Activated CD8-positive, alpha-beta T cell treated with anti-CD3 and anti-CD28 coated beads for 36 hours (primary cell): ENCODE results near the gene DPH6. TPM values are rescaled to one million over a fixed set of nuclear protein-coding genes. Genes with fewer than 3 reads are reported as not detected.
"Not testable (repeated sequence)": the region's sequence is repeated elsewhere in the genome, so short reads cannot be mapped to it uniquely, and the experiment has no call there.

Experiments used
- ATAC-seq: fragments of 200-7000 bp; cut with Tn5 transposase; one replicate; pipeline ENCODE4 v1.10.0; 2021; ENCODE audit warnings: mild to moderate bottlenecking, moderate library complexity
- CTCF ChIA-PET: fragments of 350-600 bp; sonication (Branson Sonifier 250); formaldehyde crosslinking; loops from one replicate; lab custom pipeline; 2021; ENCODE audit warnings: antibody characterized with exemption; lab: Charles Lee
- POLR2A ChIA-PET: fragments of 350-600 bp; sonication (Branson Sonifier 250); formaldehyde crosslinking; loops from one replicate; lab custom pipeline; 2021; ENCODE audit warnings: antibody characterized with exemption; lab: Charles Lee
- DNase-seq: peaks from one replicate; pipeline ENCODE4 v3.0.0-alpha.2; 2020
- H3K27ac Mint-ChIP-seq: one replicate; pipeline ENCODE4 v1.8.0; 2021; ENCODE audit warnings: mild to moderate bottlenecking, mixed read lengths
- H3K27me3 Mint-ChIP-seq: one replicate; pipeline ENCODE4 v1.8.0; 2021; ENCODE audit warnings: mixed read lengths
- H3K36me3 Mint-ChIP-seq: one replicate; pipeline ENCODE4 v1.8.0; 2021; ENCODE audit warnings: low read depth, mixed read lengths
- H3K4me1 Mint-ChIP-seq: one replicate; pipeline ENCODE4 v1.8.0; 2021; ENCODE audit warnings: low read depth, mixed read lengths
- H3K4me3 Mint-ChIP-seq: one replicate; pipeline ENCODE4 v1.8.0; 2021; ENCODE audit warnings: mild to moderate bottlenecking, moderate library complexity, mixed read lengths
- H3K9me3 Mint-ChIP-seq: one replicate; pipeline ENCODE4 v1.8.0; 2021; ENCODE audit warnings: mixed read lengths
- CTCF ChIP-seq: fragments of 200-600 bp; IDR thresholded peaks from one replicate; pipeline ENCODE4 v1.8.0; 2022; ENCODE audit warnings: antibody characterized with exemption, mild to moderate bottlenecking
- intact Hi-C: fragments of 100-400 bp; cut with micrococcal nuclease; formaldehyde crosslinking; loops from one replicate; pipeline ENCODE4 v1.10.0; 2022
- total RNA-seq, 2 experiments: library from RNA; stranded (reverse); gene quantifications; one replicate each; pipeline ENCODE4 v1.2.3, GENCODE V29; 2021

Gene DPH6
- 10 to 100 TPM; 12.0 to 12.9 TPM for total RNA-seq

GRCh38 chr15:35545824-35546510 lies at the start of gene DPH6:
Gene DPH6 (minus strand): TSS chr15:35546165. CDS start chr15:35546141, 24 bp downstream.
- ChIA-PET POLR2A (interaction anchor here (0.5 to 0.6 kb wide), 2 partner anchors 40 to 1046 kb away, joined by 3 read pairs; no protein-coding TSS in a partner anchor), CTCF (no interaction called here)
- Mint-ChIP-seq H3K4me3 (peak within 1 kb of the TSS; percentile 90), H3K4me1 (peaks cover 16% of the 10 kb centered on the region), H3K36me3 (peaks cover 4% of the 10 kb centered on the region), H3K27me3 (no peaks in the 10 kb centered on the region), H3K27ac (peak within 1 kb of the TSS; percentile 98), H3K9me3 (no peaks in the 10 kb centered on the region)
- intact Hi-C loops: no loop called here
- peak; percentile 91 for ATAC-seq
- peak; percentile 87 for DNase-seq
- no peak for TF ChIP-seq CTCF

- no peak overlapping the region for H3K27ac Mint-ChIP-seq
- ATAC-seq: no peak
- DNase-seq: no peak
- H3K4me1 Mint-ChIP-seq: no peaks in the 10 kb centered on the region
- TF ChIP-seq CTCF: no peak
- peaks cover 4% of the 10 kb centered on the region for H3K9me3 Mint-ChIP-seq
- CTCF ChIA-PET: no interaction called here
- POLR2A ChIA-PET: no interaction called here
- H3K4me3 Mint-ChIP-seq: no peak overlapping the region
- intact Hi-C loops: no loop called here
- peaks cover 3% of the 10 kb centered on the region for H3K36me3 Mint-ChIP-seq
- H3K27me3 Mint-ChIP-seq: peaks cover 5% of the 10 kb centered on the region
Observed at GRCh38 chr15:35595656-35596055, 49.7 kb upstream of the DPH6 start.

GRCh38 chr15:35591987-35592386 lies 46.0 kb upstream of the DPH6 start:
- H3K9me3 Mint-ChIP-seq, ATAC-seq, DNase-seq, intact Hi-C loops, H3K4me1 Mint-ChIP-seq, POLR2A ChIA-PET, H3K27ac Mint-ChIP-seq, H3K4me3 Mint-ChIP-seq, CTCF ChIA-PET, H3K27me3 Mint-ChIP-seq, H3K36me3 Mint-ChIP-seq: not testable (repeated sequence)

GRCh38 chr15:35583863-35584528 lies 38.0 kb upstream of the DPH6 start:
- no peaks in the 10 kb centered on the region for H3K36me3 Mint-ChIP-seq

GRCh38 chr15:35580606-35581005 lies 34.6 kb upstream of the DPH6 start:
- POLR2A ChIA-PET: no interaction called here
- Mint-ChIP-seq H3K27me3 (peaks cover 15% of the 10 kb centered on the region), H3K36me3 (no peaks in the 10 kb centered on the region), H3K4me1 (no peaks in the 10 kb centered on the region), H3K4me3 (no peak overlapping the region), H3K9me3 (no peaks in the 10 kb centered on the region), H3K27ac (no peak overlapping the region)
- no peak for TF ChIP-seq CTCF
- CTCF ChIA-PET: no interaction called here
- DNase-seq: no peak
- intact Hi-C loops: no loop called here
- no peak for ATAC-seq

More at GRCh38 chr15:35583863-35584528, 38.0 kb upstream of the DPH6 start:
- ChIA-PET POLR2A (no interaction called here), CTCF (no interaction called here)
- no peaks in the 10 kb centered on the region for H3K9me3 Mint-ChIP-seq
- intact Hi-C loops: no loop called here
- DNase-seq: no peak
- no peak overlapping the region for H3K27ac Mint-ChIP-seq
- no peak for TF ChIP-seq CTCF
- peaks cover 15% of the 10 kb centered on the region for H3K27me3 Mint-ChIP-seq
- ATAC-seq: no peak
- no peaks in the 10 kb centered on the region for H3K4me1 Mint-ChIP-seq
- H3K4me3 Mint-ChIP-seq: no peak overlapping the region
